ENCODE data around the gene MBP.

DNA sequence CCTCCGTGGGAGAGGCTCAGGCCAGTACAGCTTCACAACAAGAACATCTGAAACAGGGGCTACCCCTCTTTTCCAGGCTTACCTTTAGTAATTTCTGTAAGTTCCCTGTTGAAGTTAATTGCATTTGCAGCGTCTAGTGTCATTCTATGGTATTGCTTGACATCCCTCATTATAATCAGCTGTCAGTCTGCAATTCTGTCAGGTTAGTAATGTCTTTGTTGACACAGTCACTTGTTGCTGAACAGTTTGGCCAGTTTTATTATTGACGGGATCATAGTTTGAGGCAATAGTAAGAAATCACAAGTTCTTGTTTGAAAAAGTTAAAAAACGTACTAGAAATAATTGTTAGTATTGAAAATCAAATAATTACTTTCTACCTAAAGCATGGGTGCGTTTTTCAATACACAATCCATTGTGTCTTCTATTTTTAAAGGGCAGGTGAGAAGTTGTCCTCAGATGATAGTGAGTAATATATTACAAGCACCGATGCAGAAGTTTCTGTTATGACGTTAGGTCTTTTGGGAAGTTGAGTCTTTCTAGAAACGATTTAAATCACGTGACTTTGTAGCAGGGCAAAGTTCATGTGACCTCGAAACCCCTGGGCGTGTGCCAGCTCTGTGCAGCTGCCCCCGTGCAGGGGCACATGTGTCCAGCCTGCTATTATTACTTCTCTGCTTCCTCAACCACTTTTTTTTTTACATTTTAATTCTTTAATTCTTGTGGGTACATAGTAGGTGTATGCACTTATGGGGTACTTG is 49.5 kb upstream of the MBP start:
- TF ChIP-seq CTCF (IDR thresholded peaks at IDR 0.05; ENCODE audit: low read depth, low read length) (no peak), POLR2A (IDR thresholded peaks at IDR 0.05; ENCODE audit: extremely low read depth, insufficient read length) (no peak), MYC (IDR thresholded peaks at IDR 0.05; ENCODE audit: low read depth, low read length) (no peak)
- TF ChIP-seq, protein P1, sequence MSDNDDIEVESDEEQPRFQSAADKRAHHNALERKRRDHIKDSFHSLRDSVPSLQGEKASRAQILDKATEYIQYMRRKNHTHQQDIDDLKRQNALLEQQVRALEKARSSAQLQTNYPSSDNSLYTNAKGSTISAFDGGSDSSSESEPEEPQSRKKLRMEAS (IDR thresholded peaks at IDR 0.05; ENCODE audit: low read depth, low read length), result no peak
